T-cell (primary cell): ENCODE results near the gene ACTL8. TPM values are rescaled to one million over a fixed set of nuclear protein-coding genes. Genes with fewer than 3 reads are reported as not detected.

Experiments used
- ATAC-seq, 4 experiments: fragments of 200-7000 bp in 3 of 4; fragments of 150-1000 bp in 1 of 4; cut with Tn5 transposase; replicated peaks in 1 of 4; 1 replicate in 3 of 4; 2 replicates in 1 of 4; pipeline ENCODE4 v1.10.0; 2021; ENCODE audit warnings: moderate library complexity in 3 of 4, mild to moderate bottlenecking in 2 of 4, moderate number of reproducible peaks in 1 of 4
- CTCF ChIA-PET, 2 donors: fragments of 300-600 bp; sonication (Branson Sonifier 250); formaldehyde crosslinking; loops; one replicate each; lab custom pipeline; 2022; ENCODE audit warnings: antibody characterized with exemption in 2 of 2; lab: Charles Lee
- POLR2A ChIA-PET, 2 donors: fragments of 300-600 bp; sonication (Branson Sonifier 250); formaldehyde crosslinking; loops; one replicate each; lab custom pipeline; 2022; ENCODE audit warnings: antibody characterized with exemption in 2 of 2; lab: Charles Lee
- DNase-seq, 35 experiments: peaks; one replicate each; pipeline versions ENCODE4 v3.0.0 to v3.0.0-alpha.2; 2013 to 2023
- H3K27ac ChIP-seq: one replicate; pipeline ENCODE4 v1.5.1; 2013; ENCODE audit warnings: low read length
- H3K27me3 ChIP-seq, 2 experiments: replicated peaks in 1 of 2; 1 replicate in 1 of 2; 2 replicates in 1 of 2; pipeline versions ENCODE4 v1.6.1 to v1.7.0; 2013; ENCODE audit warnings: low read length in 1 of 2, mixed read lengths in 1 of 2; ENCODE audit not compliant: control insufficient read depth in 2 of 2, insufficient read depth in 2 of 2; ENCODE audit errors: extremely low read depth in 1 of 2
- H3K36me3 ChIP-seq, 2 donors: 1 replicate in 1 of 2; 2 replicates in 1 of 2; pipeline versions ENCODE4 v1.6.1 to v1.7.0; 2013; ENCODE audit warnings: low read length in 1 of 2; ENCODE audit not compliant: control insufficient read depth in 2 of 2, insufficient read depth in 1 of 2; ENCODE audit errors: extremely low read depth in 1 of 2
- H3K4me1 ChIP-seq, 2 experiments: 1 replicate in 1 of 2; 2 replicates in 1 of 2; pipeline versions ENCODE4 v1.6.1 to v1.7.0; 2013; ENCODE audit warnings: low read length in 2 of 2, mixed read lengths in 1 of 2; ENCODE audit not compliant: insufficient read depth in 2 of 2, control insufficient read depth in 1 of 2; ENCODE audit errors: extremely low read depth in 1 of 2
- H3K4me3 ChIP-seq, 2 donors: 1 replicate in 1 of 2; 2 replicates in 1 of 2; pipeline versions ENCODE4 v1.5.1 to v1.7.0; 2013; ENCODE audit warnings: mild to moderate bottlenecking in 2 of 2, low read length in 1 of 2, moderate library complexity in 1 of 2; ENCODE audit not compliant: control insufficient read depth in 1 of 2; ENCODE audit errors: extremely low read depth in 1 of 2
- H3K9me3 ChIP-seq: 2 replicates; pipeline ENCODE4 v1.7.0; 2013
- H3K27ac Mint-ChIP-seq, 2 donors: one replicate each; pipeline ENCODE4 v1.8.0; 2020 to 2021; ENCODE audit warnings: mild to moderate bottlenecking in 2 of 2, mixed read lengths in 2 of 2
- H3K27me3 Mint-ChIP-seq, 2 donors: one replicate each; pipeline ENCODE4 v1.8.0; 2021 to 2022; ENCODE audit warnings: mixed read lengths in 2 of 2
- H3K36me3 Mint-ChIP-seq: one replicate; pipeline ENCODE4 v1.8.0; 2021; ENCODE audit warnings: mixed read lengths
- H3K4me1 Mint-ChIP-seq, 3 donors: one replicate each; pipeline ENCODE4 v1.8.0; 2020 to 2022; ENCODE audit warnings: mixed read lengths in 3 of 3, mild to moderate bottlenecking in 1 of 3
- H3K4me3 Mint-ChIP-seq, 3 donors: one replicate each; pipeline ENCODE4 v1.8.0; 2020 to 2022; ENCODE audit warnings: mild to moderate bottlenecking in 3 of 3, mixed read lengths in 3 of 3, moderate library complexity in 3 of 3
- H3K9me3 Mint-ChIP-seq, 3 donors: one replicate each; pipeline ENCODE4 v1.8.0; 2020 to 2022; ENCODE audit warnings: mixed read lengths in 3 of 3
- WGBS: methylation state at CpG from one replicate; pipeline ENCODE4 v1.1.5; 2013; ENCODE audit warnings: missing lambda C conversion rate; ENCODE audit not compliant: insufficient coverage; 5-methylcytosine and 5-hydroxymethylcytosine counted together
- total RNA-seq, 35 experiments: library from RNA in 6 of 35; stranded (reverse) in 6 of 35; fragments of 120-200 nt in 1 of 35; gene quantifications; one replicate each; pipeline versions ENCODE4 v1.2.1 to v1.2.4 and lab custom pipeline; 2013 to 2026

The ACTL8 gene
- total RNA-seq, 5 donors from 2014 or later (not counting 1 experiment from before 2014, with no cell fraction given), result not detected

- H3K27me3 ChIP-seq, result peaks cover 0 to 19% of the 10 kb centered on the region in 2 experiments
- no peak overlapping the region for H3K4me3 ChIP-seq
- POLR2A ChIA-PET, result no interaction called here
- Mint-ChIP-seq H3K4me1 (no peaks in the 10 kb centered on the region), H3K36me3 (no peaks in the 10 kb centered on the region), H3K4me3 (no peak overlapping the region), H3K27ac (no peak overlapping the region), H3K9me3 (peaks cover 0 to 4% (median 3%) of the 10 kb centered on the region in 3 donors), H3K27me3 (peaks cover 3 to 16% of the 10 kb centered on the region in 2 donors)
- no peaks in the 10 kb centered on the region for H3K36me3 ChIP-seq
- H3K9me3 ChIP-seq, result no peaks in the 10 kb centered on the region
- CTCF ChIA-PET, result no interaction called here
- 78% methylated on average over 5 of the region's 5 CpGs for WGBS
- DNase-seq, result no peak
- ATAC-seq, result no peak
- no peaks in the 10 kb centered on the region for H3K4me1 ChIP-seq
- no peak overlapping the region for H3K27ac ChIP-seq
Measured at GRCh38 chr1:17713993-17714392, 41.1 kb upstream of the ACTL8 start.

GRCh38 chr1:17717594-17718535, 37.3 kb upstream of the ACTL8 start:
- H3K4me3 Mint-ChIP-seq, result no peak overlapping the region
- H3K27ac Mint-ChIP-seq, result no peak overlapping the region
- WGBS, result 74% methylated on average over 17 of the region's 25 CpGs
- Histone ChIP-seq H3K9me3 (no peaks in the 10 kb centered on the region), H3K4me3 (no peak overlapping the region), H3K4me1 (no peaks in the 10 kb centered on the region), H3K36me3 (no peaks in the 10 kb centered on the region), H3K27me3 (peaks cover 0 to 21% of the 10 kb centered on the region in 2 experiments), H3K27ac (no peak overlapping the region)
- no peak for DNase-seq
- CTCF ChIA-PET, result no interaction called here
- no peaks in the 10 kb centered on the region for H3K4me1 Mint-ChIP-seq
- H3K27me3 Mint-ChIP-seq, result peaks cover 0 to 16% of the 10 kb centered on the region in 2 donors
- no peaks in the 10 kb centered on the region for H3K36me3 Mint-ChIP-seq
- H3K9me3 Mint-ChIP-seq, result no peaks in the 10 kb centered on the region
- POLR2A ChIA-PET, result no interaction called here
- ATAC-seq, result no peak

DNA sequence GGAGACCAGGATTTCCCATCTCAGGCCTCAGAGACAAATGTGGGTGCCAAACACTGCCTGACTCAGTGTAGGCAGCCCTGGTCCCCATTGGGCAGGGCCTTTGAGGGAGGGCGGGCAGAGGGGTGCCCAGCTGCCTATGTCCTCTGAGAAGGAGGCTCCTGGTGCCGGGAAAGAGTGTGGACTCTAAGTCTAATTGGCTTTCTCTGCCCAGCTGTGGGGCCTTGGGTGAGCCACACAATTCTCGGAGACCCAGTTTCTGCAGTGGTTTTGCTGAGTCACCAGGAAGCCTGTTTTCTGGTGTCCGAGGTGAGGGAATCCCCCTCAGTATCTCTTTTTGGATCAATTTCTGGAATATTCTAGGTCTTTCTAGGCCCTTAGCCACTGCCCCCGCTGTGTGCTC, 35.3 kb upstream of the ACTL8 start:
- Mint-ChIP-seq H3K9me3 (no peaks in the 10 kb centered on the region), H3K27me3 (peaks cover 0 to 16% of the 10 kb centered on the region in 2 donors), H3K36me3 (no peaks in the 10 kb centered on the region), H3K27ac (no peak overlapping the region), H3K4me3 (no peak overlapping the region), H3K4me1 (no peaks in the 10 kb centered on the region)
- ChIA-PET POLR2A (no interaction called here), CTCF (no interaction called here)
- peaks cover 0 to 24% of the 10 kb centered on the region in 2 experiments for H3K27me3 ChIP-seq
- ATAC-seq (no peak), DNase-seq (no peak)
- H3K9me3 ChIP-seq, result no peaks in the 10 kb centered on the region
- H3K4me1 ChIP-seq, result no peaks in the 10 kb centered on the region
- H3K27ac ChIP-seq, result no peak overlapping the region
- WGBS, result 72% methylated on average over 2 of the region's 5 CpGs
- no peaks in the 10 kb centered on the region for H3K36me3 ChIP-seq
- H3K4me3 ChIP-seq, result no peak overlapping the region

GRCh38 chr1:17721444-17721843, 33.7 kb upstream of the ACTL8 start:
- ATAC-seq (no peak), DNase-seq (no peak)
- ChIA-PET CTCF (no interaction called here), POLR2A (no interaction called here)
- Histone ChIP-seq H3K9me3 (no peaks in the 10 kb centered on the region), H3K27me3 (peaks cover 0 to 20% of the 10 kb centered on the region in 2 experiments), H3K27ac (no peak overlapping the region), H3K4me3 (no peak overlapping the region), H3K36me3 (no peaks in the 10 kb centered on the region), H3K4me1 (no peaks in the 10 kb centered on the region)
- Mint-ChIP-seq H3K4me1 (no peaks in the 10 kb centered on the region), H3K4me3 (no peak overlapping the region), H3K36me3 (no peaks in the 10 kb centered on the region), H3K27ac (no peak overlapping the region), H3K27me3 (peaks cover 2 to 11% of the 10 kb centered on the region in 2 donors), H3K9me3 (no peaks in the 10 kb centered on the region)
- 88% methylated on average over 1 of the region's 2 CpGs for WGBS

- no peak overlapping the region for H3K27ac ChIP-seq
- H3K27ac Mint-ChIP-seq, result no peak overlapping the region
- 56% methylated on average over 2 of the region's 6 CpGs for WGBS
- H3K4me3 ChIP-seq, result no peak overlapping the region
- ATAC-seq (no peak), DNase-seq (no peak)
- H3K4me3 Mint-ChIP-seq, result no peak overlapping the region
- ChIA-PET POLR2A (no interaction called here), CTCF (interaction anchor here in 1 of 2 donors (0.6 kb wide), 1 partner anchor 119 kb away, joined by 5 read pairs; no protein-coding TSS in a partner anchor)
- no peaks in the 10 kb centered on the region for H3K4me1 Mint-ChIP-seq
- no peaks in the 10 kb centered on the region for H3K9me3 ChIP-seq
- peaks cover 0 to 20% of the 10 kb centered on the region in 2 experiments for H3K27me3 ChIP-seq
- no peaks in the 10 kb centered on the region for H3K4me1 ChIP-seq
- no peaks in the 10 kb centered on the region for H3K36me3 Mint-ChIP-seq
- H3K36me3 ChIP-seq, result no peaks in the 10 kb centered on the region
- peaks cover 3 to 4% of the 10 kb centered on the region in 2 donors for H3K27me3 Mint-ChIP-seq
- peaks cover 0 to 4% (median 0%) of the 10 kb centered on the region in 3 donors for H3K9me3 Mint-ChIP-seq
Measured at GRCh38 chr1:17723684-17724083, 31.4 kb upstream of the ACTL8 start.

- Mint-ChIP-seq H3K36me3 (no peaks in the 10 kb centered on the region), H3K9me3 (peaks cover 0 to 4% (median 0%) of the 10 kb centered on the region in 3 donors), H3K27me3 (peaks cover 3% of the 10 kb centered on the region in 2 donors)
Measured at GRCh38 chr1:17724150-17724549, 31.0 kb upstream of the ACTL8 start.

More at GRCh38 chr1:17724150-17724549, 31.0 kb upstream of the ACTL8 start:
- Histone ChIP-seq H3K36me3 (no peaks in the 10 kb centered on the region), H3K4me1 (no peaks in the 10 kb centered on the region), H3K27me3 (peaks cover 0 to 23% of the 10 kb centered on the region in 2 experiments), H3K9me3 (no peaks in the 10 kb centered on the region), H3K27ac (no peak overlapping the region), H3K4me3 (no peak overlapping the region)
- CTCF ChIA-PET, result no interaction called here
- no CpG with 5 or more reads among the region's 6 CpGs for WGBS
- DNase-seq (no peak), ATAC-seq (no peak)
- H3K4me3 Mint-ChIP-seq, result no peak overlapping the region
- H3K4me1 Mint-ChIP-seq, result no peaks in the 10 kb centered on the region
- H3K27ac Mint-ChIP-seq, result no peak overlapping the region
- POLR2A ChIA-PET, result no interaction called here
